Common myeloid progenitor, CD34-positive (primary cell): ENCODE measurements around the gene BMPER. TPM values are rescaled to one million over a fixed set of nuclear protein-coding genes. Genes with fewer than 3 reads are reported as not detected.
A peak's percentile ranks its signal among the peaks of the same experiment; 100 is the strongest.

ENCODE experiments used
- CTCF ChIA-PET: fragments of 350-600 bp; sonication (Branson Sonifier 250); formaldehyde crosslinking; loops from one replicate; lab custom pipeline; 2021; ENCODE audit warnings: antibody characterized with exemption; lab: Charles Lee
- POLR2A ChIA-PET: fragments of 350-600 bp; sonication (Branson Sonifier 250); formaldehyde crosslinking; loops from one replicate; lab custom pipeline; 2021; ENCODE audit warnings: antibody characterized with exemption; lab: Charles Lee
- DNase-seq, 3 donors: peaks; one replicate each; pipeline versions ENCODE4 v3.0.0 to v3.0.0-alpha.2; 2013
- H3K27ac ChIP-seq, 2 experiments: 1 replicate in 1 of 2; 2 replicates in 1 of 2; pipeline ENCODE4 v1.7.0; 2013; ENCODE audit warnings: inconsistent platforms in 2 of 2, low read length in 2 of 2, mild to moderate bottlenecking in 2 of 2, low read depth in 1 of 2, moderate library complexity in 1 of 2; ENCODE audit not compliant: severe bottlenecking in 2 of 2, insufficient read depth in 1 of 2, poor library complexity in 1 of 2
- H3K27me3 ChIP-seq, 5 experiments: replicated peaks in 2 of 5; 1 replicate in 3 of 5; 2 replicates in 2 of 5; pipeline versions ENCODE4 v1.6.1 to v1.7.0; 2013; ENCODE audit warnings: low read length in 4 of 5, mild to moderate bottlenecking in 2 of 5, moderate library complexity in 2 of 5, inconsistent platforms in 1 of 5; ENCODE audit not compliant: insufficient read depth in 5 of 5, control insufficient read depth in 4 of 5
- H3K36me3 ChIP-seq, 4 experiments: 1 replicate in 2 of 4; 2 replicates in 2 of 4; pipeline versions ENCODE4 v1.6.1 to v1.7.0; 2013; ENCODE audit warnings: low read length in 3 of 4, control low read depth in 1 of 4, mild to moderate bottlenecking in 1 of 4; ENCODE audit not compliant: control insufficient read depth in 4 of 4, insufficient read depth in 4 of 4
- H3K4me1 ChIP-seq, 4 experiments: 1 replicate in 3 of 4; 2 replicates in 1 of 4; pipeline versions ENCODE4 v1.6.1 to v1.7.1; 2013; ENCODE audit warnings: low read length in 3 of 4, mild to moderate bottlenecking in 3 of 4, control low read depth in 1 of 4, inconsistent platforms in 1 of 4, moderate library complexity in 1 of 4; ENCODE audit not compliant: control insufficient read depth in 4 of 4, insufficient read depth in 4 of 4; ENCODE audit errors: control extremely low read depth in 1 of 4
- H3K4me3 ChIP-seq, 7 experiments: 1 replicate in 4 of 7; 2 replicates in 3 of 7; pipeline versions ENCODE4 v1.5.1 to v1.7.0; 2013; ENCODE audit warnings: mild to moderate bottlenecking in 7 of 7, low read length in 6 of 7, moderate library complexity in 6 of 7, inconsistent platforms in 2 of 7, low read depth in 2 of 7, control low read depth in 1 of 7; ENCODE audit not compliant: insufficient read depth in 4 of 7, control insufficient read depth in 1 of 7; ENCODE audit errors: extremely low read depth in 1 of 7
- H3K9me3 ChIP-seq, 5 experiments: 1 replicate in 4 of 5; 2 replicates in 1 of 5; pipeline versions ENCODE4 v1.6.1 to v1.7.1; 2013; ENCODE audit warnings: low read length in 4 of 5, mild to moderate bottlenecking in 2 of 5, inconsistent platforms in 1 of 5, low read depth in 1 of 5, moderate library complexity in 1 of 5; ENCODE audit not compliant: control insufficient read depth in 4 of 5, insufficient read depth in 2 of 5; ENCODE audit errors: control extremely low read depth in 1 of 5
- WGBS: methylation state at CpG from one replicate; pipeline ENCODE4 v1.1.5; 2013; ENCODE audit not compliant: insufficient coverage; 5-methylcytosine and 5-hydroxymethylcytosine counted together
- polyA plus RNA-seq: library from polyadenylated mRNA; unstranded; fragments of 120-200 nt; gene quantifications from one replicate; pipeline ENCODE4 v1.2.1, GENCODE V29; 2013

Gene BMPER
- 0.04 TPM for polyA plus RNA-seq

GRCh38 chr7:33905389-33906032, at the start of gene BMPER:
Gene BMPER, plus strand, starts transcription at chr7:33905539. Its CDS starts 75 bp downstream, at chr7:33905614.
- ChIA-PET CTCF (interaction anchor here (0.6 to 1.3 kb wide), 3 partner anchors 9 to 149 kb away, joined by 3 to 5 read pairs (median 3); no protein-coding TSS in a partner anchor), POLR2A (no interaction called here)
- Histone ChIP-seq H3K27ac (no peak within 1 kb of the TSS), H3K4me1 (peaks cover 2 to 19% (median 15%) of the 10 kb centered on the region in 4 experiments), H3K27me3 (peaks cover 29 to 86% (median 41%) of the 10 kb centered on the region in 5 experiments), H3K36me3 (no peaks in the 10 kb centered on the region), H3K9me3 (no peaks in the 10 kb centered on the region), H3K4me3 (peak within 1 kb of the TSS; percentile 50 to 79 (median 67))
- 0% methylated on average over 18 of the region's 47 CpGs for WGBS
- peak; percentile 30 to 74 (median 62) for DNase-seq

GRCh38 chr7:33861947-33862346, 43.4 kb upstream of the BMPER start:
- peaks cover 0 to 3% (median 0%) of the 10 kb centered on the region in 5 experiments for H3K9me3 ChIP-seq
- no peaks in the 10 kb centered on the region for H3K27me3 ChIP-seq
- H3K4me1 ChIP-seq = no peaks in the 10 kb centered on the region
- DNase-seq = no peak
- no peak overlapping the region for H3K27ac ChIP-seq
- no peaks in the 10 kb centered on the region for H3K36me3 ChIP-seq
- no peak overlapping the region for H3K4me3 ChIP-seq
- ChIA-PET CTCF (no interaction called here), POLR2A (no interaction called here)

GRCh38 chr7:33862946-33863814, 42.2 kb upstream of the BMPER start:
- Histone ChIP-seq H3K9me3 (peaks cover 0 to 3% (median 0%) of the 10 kb centered on the region in 5 experiments), H3K4me3 (no peak overlapping the region), H3K27me3 (peaks cover 0 to 2% (median 0%) of the 10 kb centered on the region in 5 experiments), H3K27ac (no peak overlapping the region), H3K36me3 (no peaks in the 10 kb centered on the region), H3K4me1 (no peaks in the 10 kb centered on the region)
- DNase-seq = no peak
- POLR2A ChIA-PET = no interaction called here
- WGBS = 78% methylated on average over 5 of the region's 10 CpGs
- CTCF ChIA-PET = no interaction called here

GRCh38 chr7:33868166-33868565, 37.2 kb upstream of the BMPER start:
- H3K36me3 ChIP-seq = no peaks in the 10 kb centered on the region
- no peak overlapping the region for H3K27ac ChIP-seq
- ChIA-PET CTCF (no interaction called here), POLR2A (no interaction called here)
- H3K27me3 ChIP-seq = peaks cover 0 to 2% (median 0%) of the 10 kb centered on the region in 5 experiments
- H3K4me3 ChIP-seq = no peak overlapping the region
- no peaks in the 10 kb centered on the region for H3K9me3 ChIP-seq
- 96% methylated on average over 4 of the region's 8 CpGs for WGBS
- DNase-seq = no peak
- no peaks in the 10 kb centered on the region for H3K4me1 ChIP-seq

GRCh38 chr7:33869176-33869575, 36.2 kb upstream of the BMPER start:
- WGBS = 97% methylated on average over 3 of the region's 5 CpGs
- peaks cover 0 to 2% (median 0%) of the 10 kb centered on the region in 5 experiments for H3K27me3 ChIP-seq
- H3K36me3 ChIP-seq = no peaks in the 10 kb centered on the region
- ChIA-PET CTCF (no interaction called here), POLR2A (no interaction called here)
- H3K27ac ChIP-seq = no peak overlapping the region
- no peaks in the 10 kb centered on the region for H3K9me3 ChIP-seq
- no peaks in the 10 kb centered on the region for H3K4me1 ChIP-seq
- H3K4me3 ChIP-seq = no peak overlapping the region
- DNase-seq = no peak

- 90% methylated on average over 3 of the region's 3 CpGs for WGBS
- Histone ChIP-seq H3K4me3 (no peak overlapping the region), H3K36me3 (no peaks in the 10 kb centered on the region), H3K27me3 (peaks cover 0 to 2% (median 0%) of the 10 kb centered on the region in 5 experiments), H3K27ac (no peak overlapping the region), H3K9me3 (no peaks in the 10 kb centered on the region), H3K4me1 (no peaks in the 10 kb centered on the region)
- CTCF ChIA-PET = interaction anchor here (1.1 kb wide), 1 partner anchor 13 kb away, joined by 3 read pairs; no protein-coding TSS in a partner anchor
- POLR2A ChIA-PET = no interaction called here
- DNase-seq = no peak
Measured at GRCh38 chr7:33870120-33870519, 35.2 kb upstream of the BMPER start.

GRCh38 chr7:33872870-33873269, 32.5 kb upstream of the BMPER start:
- H3K4me1 ChIP-seq = no peaks in the 10 kb centered on the region
- ChIA-PET POLR2A (no interaction called here), CTCF (interaction anchor here (0.6 kb wide), 1 partner anchor 122 kb away, joined by 3 read pairs; no protein-coding TSS in a partner anchor)

More at GRCh38 chr7:33872870-33873269, 32.5 kb upstream of the BMPER start:
- no peaks in the 10 kb centered on the region for H3K36me3 ChIP-seq
- WGBS = 75% methylated on average over 4 of the region's 4 CpGs
- no peaks in the 10 kb centered on the region for H3K9me3 ChIP-seq
- no peak overlapping the region for H3K27ac ChIP-seq
- peaks cover 0 to 2% (median 0%) of the 10 kb centered on the region in 5 experiments for H3K27me3 ChIP-seq
- DNase-seq = no peak
- H3K4me3 ChIP-seq = no peak overlapping the region
